AG20443 (cell line): ENCODE data around the gene DGKG.
A peak's percentile ranks its signal among the peaks of the same experiment; 100 is the strongest.

Source experiments
- DNase-seq: peaks from one replicate; pipeline ENCODE4 v3.0.0; 2012; ENCODE audit warnings: low spot score, mixed read lengths

Gene DGKG

GRCh38 chr3:186318135-186318534, 43.9 kb downstream of the DGKG start:
- DNase-seq: no peak

- no peak for DNase-seq
Observed at GRCh38 chr3:186317478-186317877, 44.6 kb downstream of the DGKG start.

- DNase-seq: no peak
Observed at GRCh38 chr3:186316666-186317260, 45.3 kb downstream of the DGKG start.

GRCh38 chr3:186315581-186316354, 46.3 kb downstream of the DGKG start:
- DNase-seq: no peak

- DNase-seq: no peak
Observed at GRCh38 chr3:186314896-186315295, 47.1 kb downstream of the DGKG start.

- no peak for DNase-seq
Observed at GRCh38 chr3:186311441-186311840, 50.6 kb downstream of the DGKG start.

- no peak for DNase-seq
Observed at GRCh38 chr3:186308549-186308948, 53.5 kb downstream of the DGKG start.

GRCh38 chr3:186307594-186308221, 54.3 kb downstream of the DGKG start:
- DNase-seq: no peak

GRCh38 chr3:186305286-186305685, 56.7 kb downstream of the DGKG start:
- DNase-seq: no peak

- DNase-seq: no peak
Observed at GRCh38 chr3:186303965-186304364, 58.1 kb downstream of the DGKG start.

- DNase-seq: no peak
Observed at GRCh38 chr3:186299327-186299726, 62.7 kb downstream of the DGKG start.

GRCh38 chr3:186298876-186299275, 63.2 kb downstream of the DGKG start:
- peak; percentile 47 for DNase-seq

GRCh38 chr3:186290796-186291195, 71.2 kb downstream of the DGKG start:
- no peak for DNase-seq

GRCh38 chr3:186287711-186288110, 74.3 kb downstream of the DGKG start:
- peak; percentile 79 for DNase-seq

- no peak for DNase-seq
Observed at GRCh38 chr3:186286114-186286513, 75.9 kb downstream of the DGKG start.

- DNase-seq: no peak
Observed at GRCh38 chr3:186284661-186285060, 77.4 kb downstream of the DGKG start.

GRCh38 chr3:186284349-186284652, 77.7 kb downstream of the DGKG start:
- no peak for DNase-seq

- peak; percentile 55 for DNase-seq
Observed at GRCh38 chr3:186283651-186284348, 78.2 kb downstream of the DGKG start.

GRCh38 chr3:186283096-186283495, 78.9 kb downstream of the DGKG start:
- no peak for DNase-seq

GRCh38 chr3:186281176-186281575, 80.9 kb downstream of the DGKG start:
- DNase-seq: peak; percentile 73

- no peak for DNase-seq
Observed at GRCh38 chr3:186280737-186281136, 81.3 kb downstream of the DGKG start.

- peak; percentile 71 for DNase-seq
Observed at GRCh38 chr3:186277268-186277909, 84.6 kb downstream of the DGKG start.
